ENCODE measurements around the gene SEMA4C.

- TF ChIP-seq CTCF (optimal IDR thresholded peaks at IDR 0.05 in 1 of 3, IDR thresholded peaks at IDR 0.05 in 1 of 3, conservative IDR thresholded peaks at IDR 0.05 in 1 of 3; ENCODE audit: extremely low read depth in 1 of 3, insufficient read depth in 2 of 3, low read length in 3 of 3) (no peak), EZH2 (IDR thresholded peaks at IDR 0.05; ENCODE audit: low read length) (no peak)
These were observed 529 bp downstream of the SEMA4C start for GRCh38 chr2:96869281-96869821.
